ENCODE results near the gene MAPRE3. TPM values are rescaled to one million over a fixed set of nuclear protein-coding genes. Genes with fewer than 3 reads are reported as not detected.

Gene MAPRE3
- total RNA-seq, 1 donor from 2014 or later, result 4.6 TPM

DNA sequence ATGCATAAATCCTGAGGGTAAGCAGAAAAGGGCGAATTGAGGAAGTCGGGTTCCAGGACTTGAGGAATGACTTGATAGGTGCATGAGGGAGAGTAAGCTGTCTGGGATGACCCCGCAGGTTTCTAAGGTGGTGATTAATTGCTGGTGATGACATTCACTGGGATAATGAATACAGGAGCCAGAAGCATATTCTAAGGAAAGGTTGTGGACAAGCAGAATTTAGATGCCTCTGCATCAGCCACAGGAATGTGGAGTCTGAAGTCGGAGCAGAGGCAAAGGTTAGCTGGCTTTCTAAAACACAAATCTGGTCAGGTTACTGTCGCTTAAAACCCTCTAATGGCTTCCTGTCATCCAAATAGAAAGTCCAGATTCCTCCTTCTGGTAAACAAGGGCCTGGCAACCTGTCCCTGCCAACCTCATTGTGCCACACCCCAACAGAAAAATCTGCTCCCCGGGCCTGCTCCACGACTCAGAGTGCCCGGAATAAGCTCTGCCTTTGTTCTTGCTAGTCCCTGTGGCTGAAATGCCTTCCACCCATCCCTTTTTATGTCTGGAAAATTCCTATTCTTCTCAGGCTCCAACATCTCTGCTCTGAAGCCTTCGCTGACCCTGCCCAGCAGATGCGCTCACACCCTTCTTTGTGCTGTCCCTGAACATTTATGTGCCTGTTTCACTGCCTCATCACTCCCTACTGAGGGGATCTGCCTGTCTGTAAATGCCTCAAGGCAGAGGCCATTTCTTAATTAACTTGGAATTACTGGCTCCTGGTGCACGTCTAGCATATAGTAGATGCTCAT is 51.0 kb downstream of the MAPRE3 start:
- TF ChIP-seq, protein P1, sequence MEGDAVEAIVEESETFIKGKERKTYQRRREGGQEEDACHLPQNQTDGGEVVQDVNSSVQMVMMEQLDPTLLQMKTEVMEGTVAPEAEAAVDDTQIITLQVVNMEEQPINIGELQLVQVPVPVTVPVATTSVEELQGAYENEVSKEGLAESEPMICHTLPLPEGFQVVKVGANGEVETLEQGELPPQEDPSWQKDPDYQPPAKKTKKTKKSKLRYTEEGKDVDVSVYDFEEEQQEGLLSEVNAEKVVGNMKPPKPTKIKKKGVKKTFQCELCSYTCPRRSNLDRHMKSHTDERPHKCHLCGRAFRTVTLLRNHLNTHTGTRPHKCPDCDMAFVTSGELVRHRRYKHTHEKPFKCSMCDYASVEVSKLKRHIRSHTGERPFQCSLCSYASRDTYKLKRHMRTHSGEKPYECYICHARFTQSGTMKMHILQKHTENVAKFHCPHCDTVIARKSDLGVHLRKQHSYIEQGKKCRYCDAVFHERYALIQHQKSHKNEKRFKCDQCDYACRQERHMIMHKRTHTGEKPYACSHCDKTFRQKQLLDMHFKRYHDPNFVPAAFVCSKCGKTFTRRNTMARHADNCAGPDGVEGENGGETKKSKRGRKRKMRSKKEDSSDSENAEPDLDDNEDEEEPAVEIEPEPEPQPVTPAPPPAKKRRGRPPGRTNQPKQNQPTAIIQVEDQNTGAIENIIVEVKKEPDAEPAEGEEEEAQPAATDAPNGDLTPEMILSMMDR (IDR thresholded peaks at IDR 0.05), result no peak
- CTCF ChIA-PET, result no interaction called here
- Mint-ChIP-seq H3K9me3 (no peaks in the 10 kb centered on the region), H3K4me3 (no peak overlapping the region), H3K4me1 (no peaks in the 10 kb centered on the region), H3K27me3 (no peaks in the 10 kb centered on the region), H3K27ac (no peak overlapping the region), H3K36me3 (ENCODE audit: low read depth) (no peaks in the 10 kb centered on the region)
- DNase-seq, result no peak
- ATAC-seq (ENCODE audit: low read depth), result no peak
- intact Hi-C loops (cut with micrococcal nuclease), result no loop called here
- POLR2A ChIA-PET, result no interaction called here

DNA sequence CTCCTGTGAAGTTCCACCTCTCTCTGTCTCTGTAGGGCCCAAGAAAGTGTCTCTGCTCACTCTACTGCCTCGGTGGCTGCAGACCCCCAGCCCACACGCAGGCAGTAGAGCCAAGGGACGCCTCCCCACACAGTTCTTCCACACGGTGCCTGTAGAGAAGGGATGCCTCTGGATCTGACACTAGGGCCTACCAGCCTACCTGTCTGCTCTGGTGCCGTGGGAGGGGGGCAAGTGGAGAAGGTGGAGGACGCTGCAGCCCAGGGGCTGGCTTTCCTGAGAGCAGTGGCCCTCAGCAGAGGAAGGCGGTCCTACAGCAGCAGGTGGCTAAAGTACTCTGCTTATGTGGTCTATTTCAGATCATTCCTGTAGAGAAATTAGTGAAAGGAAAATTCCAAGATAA is 53.3 kb downstream of the MAPRE3 start:
- ChIA-PET POLR2A (no interaction called here), CTCF (no interaction called here)
- no peak overlapping the region for H3K4me3 Mint-ChIP-seq
- ATAC-seq (ENCODE audit: low read depth) (no peak), DNase-seq (no peak)
- intact Hi-C loops (cut with micrococcal nuclease), result no loop called here
- no peak overlapping the region for H3K27ac Mint-ChIP-seq
- TF ChIP-seq, protein P1 (IDR thresholded peaks at IDR 0.05), result no peak
- no peaks in the 10 kb centered on the region for H3K9me3 Mint-ChIP-seq
- H3K27me3 Mint-ChIP-seq, result no peaks in the 10 kb centered on the region
- H3K4me1 Mint-ChIP-seq, result no peaks in the 10 kb centered on the region
- peaks cover 2% of the 10 kb centered on the region for H3K36me3 Mint-ChIP-seq (ENCODE audit: low read depth)

DNA sequence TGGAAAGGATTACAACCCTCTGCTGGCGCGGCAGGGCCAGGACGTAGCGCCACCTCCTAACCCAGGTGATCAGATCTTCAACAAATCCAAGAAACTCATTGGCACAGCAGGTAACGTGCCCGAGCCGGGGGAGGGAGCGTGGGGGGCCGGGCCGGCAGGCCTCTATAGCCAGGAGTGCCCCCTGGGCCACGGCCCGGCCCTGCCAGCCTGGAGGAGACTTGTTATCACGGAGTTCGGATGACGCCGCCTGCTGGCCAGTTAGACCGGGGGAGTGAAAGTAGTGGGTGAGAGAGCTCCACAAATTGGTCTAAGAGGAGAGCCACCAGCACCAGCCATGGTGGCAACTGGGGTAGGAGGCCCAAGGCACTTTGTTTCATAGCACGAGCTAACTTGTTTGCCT is 53.8 kb downstream of the MAPRE3 start:
- DNase-seq, result no peak
- CTCF ChIA-PET, result interaction anchor here (1.1 kb wide), 1 partner anchor 16 kb away, joined by 3 read pairs; no protein-coding TSS in a partner anchor
- intact Hi-C loops (cut with micrococcal nuclease), result no loop called here

DNA sequence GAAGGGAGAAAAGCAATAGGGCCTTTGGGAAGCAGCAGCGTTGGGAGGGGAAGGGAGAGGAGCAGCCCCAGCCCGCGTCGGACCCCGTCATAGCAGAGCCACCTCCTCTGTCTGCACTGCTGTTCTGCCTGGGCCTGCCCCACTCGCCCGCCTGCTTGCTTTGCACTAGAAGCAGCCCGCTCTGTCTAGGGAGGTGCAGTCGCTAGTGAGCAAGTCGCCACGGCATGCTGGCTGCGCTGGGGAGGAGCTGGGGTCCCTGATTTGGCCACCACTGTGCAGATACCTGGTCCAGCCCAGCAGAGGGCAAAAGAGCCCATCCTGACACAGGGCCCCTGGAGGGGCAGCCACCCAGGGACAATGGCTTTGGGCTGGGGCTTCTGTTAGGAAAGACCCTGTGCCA is 54.4 kb downstream of the MAPRE3 start:
- TF ChIP-seq, protein P1 (IDR thresholded peaks at IDR 0.05), result no peak
- POLR2A ChIA-PET, result interaction anchor here (0.8 kb wide), 1 partner anchor 63 kb away, joined by 3 read pairs; no protein-coding TSS in a partner anchor
- intact Hi-C loops (cut with micrococcal nuclease), result no loop called here
- ATAC-seq (ENCODE audit: low read depth), result no peak
- H3K36me3 Mint-ChIP-seq (ENCODE audit: low read depth), result peaks cover 2% of the 10 kb centered on the region
- H3K4me3 Mint-ChIP-seq, result no peak overlapping the region
- H3K27ac Mint-ChIP-seq, result no peak overlapping the region
- H3K9me3 Mint-ChIP-seq, result no peaks in the 10 kb centered on the region
- H3K27me3 Mint-ChIP-seq, result no peaks in the 10 kb centered on the region
- CTCF ChIA-PET, result interaction anchor here (0.7 to 1.1 kb wide), 2 partner anchors 16 to 26 kb away, joined by 3 read pairs; no protein-coding TSS in a partner anchor
- H3K4me1 Mint-ChIP-seq, result no peaks in the 10 kb centered on the region
- DNase-seq, result no peak

More for the DNA sequence above, 53.8 kb downstream of the MAPRE3 start:
- POLR2A ChIA-PET, result no interaction called here
- Mint-ChIP-seq H3K27ac (no peak overlapping the region), H3K9me3 (no peaks in the 10 kb centered on the region), H3K4me1 (no peaks in the 10 kb centered on the region), H3K4me3 (no peak overlapping the region), H3K36me3 (ENCODE audit: low read depth) (peaks cover 2% of the 10 kb centered on the region), H3K27me3 (no peaks in the 10 kb centered on the region)
- ATAC-seq (ENCODE audit: low read depth), result no peak
- TF ChIP-seq, protein P1 (IDR thresholded peaks at IDR 0.05), result no peak

DNA sequence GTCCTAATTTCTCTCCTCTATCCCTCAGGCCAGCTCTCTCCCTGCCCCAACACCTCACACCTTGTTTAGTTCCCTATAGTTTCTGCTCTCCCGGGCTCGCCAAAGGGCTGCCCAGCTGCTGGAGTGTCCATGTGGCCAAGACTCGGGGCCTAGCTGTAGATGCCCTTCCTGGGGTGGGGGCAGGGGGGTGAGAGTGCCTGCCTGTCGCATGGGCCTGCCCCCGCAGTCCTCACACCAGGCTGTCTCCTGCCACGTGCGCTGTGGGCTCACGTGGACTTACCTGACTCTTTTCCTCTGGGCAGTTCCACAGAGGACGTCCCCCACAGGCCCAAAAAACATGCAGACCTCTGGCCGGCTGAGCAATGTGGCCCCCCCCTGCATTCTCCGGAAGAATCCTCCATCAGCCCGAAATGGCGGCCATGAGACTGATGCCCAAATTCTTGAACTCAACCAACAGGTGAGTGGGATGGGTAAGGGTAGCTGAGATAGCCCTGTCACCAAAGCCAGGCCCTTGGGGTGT is 54.9 kb downstream of the MAPRE3 start:
- POLR2A ChIA-PET, result interaction anchor here (0.6 to 0.8 kb wide), 2 partner anchors 46 to 63 kb away, joined by 3 read pairs; no protein-coding TSS in a partner anchor
- TF ChIP-seq, protein P1 (IDR thresholded peaks at IDR 0.05), result no peak
- CTCF ChIA-PET, result interaction anchor here (0.7 to 1.1 kb wide), 2 partner anchors 15 to 25 kb away, joined by 3 read pairs; no protein-coding TSS in a partner anchor

More for the DNA sequence above, 54.9 kb downstream of the MAPRE3 start:
- ATAC-seq (ENCODE audit: low read depth) (no peak), DNase-seq (no peak)
- H3K36me3 Mint-ChIP-seq (ENCODE audit: low read depth), result peaks cover 2% of the 10 kb centered on the region
- H3K9me3 Mint-ChIP-seq, result no peaks in the 10 kb centered on the region
- no peak overlapping the region for H3K4me3 Mint-ChIP-seq
- H3K27ac Mint-ChIP-seq, result no peak overlapping the region
- peaks cover 2% of the 10 kb centered on the region for H3K4me1 Mint-ChIP-seq
- intact Hi-C loops (cut with micrococcal nuclease), result no loop called here
- H3K27me3 Mint-ChIP-seq, result no peaks in the 10 kb centered on the region

Measured in activated B cell treated with CpG ODN at 0.5 μM for 24 hours (primary cell).